Ovary (tissue), 3 donors: ENCODE results near the gene PPHLN1.

Experiments
- CTCF ChIP-seq, 3 donors: fragments of 450-650 bp in 2 of 3; fragments of 200-600 bp in 1 of 3; IDR thresholded peaks; one replicate each; pipeline versions ENCODE4 v1.5.1 to v1.8.0; 2016 to 2022; ENCODE audit warnings: antibody characterized with exemption in 3 of 3, mild to moderate bottlenecking in 1 of 3
- EP300 ChIP-seq: sonication (generic); formaldehyde crosslinking; IDR thresholded peaks from one replicate; pipeline ENCODE4 v1.6.1; 2017; ENCODE audit warnings: antibody characterized with exemption
- POLR2A ChIP-seq: fragments of 450-650 bp; IDR thresholded peaks from one replicate; pipeline ENCODE4 v1.6.1; 2017; ENCODE audit warnings: antibody characterized with exemption, mild to moderate bottlenecking, moderate library complexity
- donor health status: DM: no; HTN: no; CAD: no.

GRCh38 chr12:42472376-42472775, 146.4 kb downstream of the PPHLN1 start:
- no peak for TF ChIP-seq CTCF (IDR thresholded peaks at IDR 0.05)
- no peak for TF ChIP-seq EP300
- TF ChIP-seq POLR2A = no peak
